DND-41 (cell line): ENCODE data around the gene RAB33B.

ENCODE experiments used
- ATAC-seq: fragments of 200-7000 bp; cut with Tn5 transposase; 3 replicates; pipeline ENCODE4 v1.9.1; 2021; ENCODE audit warnings: low read depth; ENCODE audit not compliant: insufficient read depth
- DNase-seq: peaks from one replicate; pipeline ENCODE4 v3.0.0-alpha.2; 2020
- H2AFZ ChIP-seq: 2 replicates; pipeline ENCODE4 v1.6.0; 2012; ENCODE audit warnings: low read depth, low read length
- H3K27ac ChIP-seq: 2 replicates; pipeline ENCODE4 v1.5.1; 2012; ENCODE audit warnings: low read length, inconsistent platforms
- H3K27me3 ChIP-seq: fragments of 200-600 bp; sonication (generic); 2 replicates; pipeline ENCODE4 v1.6.0; 2012; ENCODE audit warnings: low read length, mild to moderate bottlenecking, inconsistent platforms; ENCODE audit not compliant: insufficient read depth, poor library complexity
- H3K36me3 ChIP-seq: 2 replicates; pipeline ENCODE4 v1.5.1; 2012; ENCODE audit warnings: low read length, inconsistent platforms; ENCODE audit not compliant: insufficient read depth
- H3K4me1 ChIP-seq: 2 replicates; pipeline ENCODE4 v1.5.1; 2012; ENCODE audit warnings: mild to moderate bottlenecking, low read length; ENCODE audit not compliant: insufficient read depth
- H3K4me2 ChIP-seq: 2 replicates; pipeline ENCODE4 v1.6.0; 2012; ENCODE audit warnings: mild to moderate bottlenecking, moderate library complexity, low read length, inconsistent platforms; ENCODE audit not compliant: insufficient read depth
- H3K4me3 ChIP-seq, 2 experiments: fragments of 200-600 bp in 1 of 2; shearing (Covaris generic) in 1 of 2; 2 replicates each; pipeline ENCODE4 v1.5.1; 2012 to 2016; ENCODE audit warnings: inconsistent platforms in 2 of 2, low read length in 2 of 2, mild to moderate bottlenecking in 2 of 2, low read depth in 1 of 2, moderate library complexity in 1 of 2
- H3K79me2 ChIP-seq: 2 replicates; pipeline ENCODE4 v1.6.0; 2012; ENCODE audit warnings: low read length, inconsistent platforms; ENCODE audit not compliant: insufficient read depth
- H3K9ac ChIP-seq: 2 replicates; pipeline ENCODE4 v1.6.0; 2012; ENCODE audit warnings: low read depth, mild to moderate bottlenecking, inconsistent platforms, low read length, moderate library complexity
- H3K9me3 ChIP-seq: 2 replicates; pipeline ENCODE4 v1.5.1; 2012; ENCODE audit warnings: low read length, moderate library complexity, mild to moderate bottlenecking, inconsistent platforms; ENCODE audit not compliant: insufficient read depth, severe bottlenecking
- H4K20me1 ChIP-seq: 2 replicates; pipeline ENCODE4 v1.6.0; 2012; ENCODE audit warnings: low read length; ENCODE audit not compliant: insufficient read depth
- CTCF ChIP-seq: IDR thresholded peaks from 2 replicates; pipeline ENCODE4 v1.5.1; 2012; ENCODE audit warnings: borderline replicate concordance, low read length, moderate library complexity, mild to moderate bottlenecking; ENCODE audit not compliant: poor library complexity, severe bottlenecking; ENCODE audit errors: extremely low read depth
- EZH2 ChIP-seq: IDR thresholded peaks from 3 replicates; pipeline ENCODE4 v1.6.1; 2012; ENCODE audit warnings: borderline replicate concordance, low read depth, mild to moderate bottlenecking, moderate library complexity, low read length, inconsistent platforms; ENCODE audit not compliant: severe bottlenecking

RAB33B gene

GRCh38 chr4:139514382-139515059 lies 60.6 kb downstream of the RAB33B start:
- DNase-seq: no peak
- Histone ChIP-seq H3K27ac (no peak overlapping the region), H3K79me2 (no peaks in the 10 kb centered on the region), H2AFZ (no peak overlapping the region), H4K20me1 (no peaks in the 10 kb centered on the region), H3K4me1 (no peaks in the 10 kb centered on the region), H3K9me3 (no peaks in the 10 kb centered on the region), H3K36me3 (peaks cover 68% of the 10 kb centered on the region), H3K4me3 (no peak overlapping the region), H3K9ac (no peak overlapping the region), H3K27me3 (no peaks in the 10 kb centered on the region), H3K4me2 (no peak overlapping the region)
- no peak for TF ChIP-seq EZH2
- no peak for TF ChIP-seq CTCF
- no peak for ATAC-seq

- H3K4me2 ChIP-seq: no peak overlapping the region
- H3K4me1 ChIP-seq: no peaks in the 10 kb centered on the region
- no peaks in the 10 kb centered on the region for H3K9me3 ChIP-seq
- no peak for DNase-seq
- no peak overlapping the region for H3K4me3 ChIP-seq
- H3K79me2 ChIP-seq: no peaks in the 10 kb centered on the region
- H3K27me3 ChIP-seq: no peaks in the 10 kb centered on the region
- no peaks in the 10 kb centered on the region for H4K20me1 ChIP-seq
- no peak overlapping the region for H3K27ac ChIP-seq
- H2AFZ ChIP-seq: no peak overlapping the region
- no peak for TF ChIP-seq CTCF
- TF ChIP-seq EZH2: no peak
- H3K36me3 ChIP-seq: peaks cover 65% of the 10 kb centered on the region
- no peak for ATAC-seq
- no peak overlapping the region for H3K9ac ChIP-seq
These were observed 61.6 kb downstream of the RAB33B start for GRCh38 chr4:139515531-139515958.

- H3K27ac ChIP-seq: no peak overlapping the region
- H3K4me1 ChIP-seq: no peaks in the 10 kb centered on the region
- H3K36me3 ChIP-seq: peaks cover 77% of the 10 kb centered on the region
- H3K4me3 ChIP-seq: no peak overlapping the region
- H3K79me2 ChIP-seq: no peaks in the 10 kb centered on the region
- no peak for ATAC-seq
- no peaks in the 10 kb centered on the region for H4K20me1 ChIP-seq
- no peaks in the 10 kb centered on the region for H3K27me3 ChIP-seq
- H3K9ac ChIP-seq: no peak overlapping the region
- H2AFZ ChIP-seq: no peak overlapping the region
- TF ChIP-seq EZH2: no peak
- TF ChIP-seq CTCF: no peak
- H3K4me2 ChIP-seq: no peak overlapping the region
- no peak for DNase-seq
- no peaks in the 10 kb centered on the region for H3K9me3 ChIP-seq
These were observed 68.0 kb downstream of the RAB33B start for GRCh38 chr4:139521754-139522401.
